ENCODE results near the gene MAPK8IP3.
A peak's percentile ranks its signal among the peaks of the same experiment; 100 is the strongest.
"Not testable (repeated sequence)": the region's sequence is repeated elsewhere in the genome, so short reads cannot be mapped to it uniquely, and the experiment has no call there.

The MAPK8IP3 gene

DNA sequence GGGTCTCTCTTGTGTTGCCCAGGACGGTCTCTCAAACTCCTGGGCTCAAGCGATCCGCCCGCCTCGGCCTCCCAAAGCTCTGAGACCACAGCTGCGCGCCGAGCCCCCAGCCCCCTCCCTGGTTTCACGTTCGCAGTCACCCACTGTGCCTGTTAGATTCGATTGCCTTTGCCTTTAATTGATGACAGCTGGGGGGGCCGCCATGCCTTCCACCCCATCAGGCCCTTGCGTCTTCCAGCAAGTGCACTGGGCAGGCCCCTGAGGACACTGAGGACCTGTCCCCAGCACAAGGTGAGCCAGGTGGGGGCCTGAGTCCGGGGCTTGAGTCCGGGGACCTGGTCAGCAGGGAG is 84.2 kb downstream of the MAPK8IP3 start:
- DNase-seq: no peak

DNA sequence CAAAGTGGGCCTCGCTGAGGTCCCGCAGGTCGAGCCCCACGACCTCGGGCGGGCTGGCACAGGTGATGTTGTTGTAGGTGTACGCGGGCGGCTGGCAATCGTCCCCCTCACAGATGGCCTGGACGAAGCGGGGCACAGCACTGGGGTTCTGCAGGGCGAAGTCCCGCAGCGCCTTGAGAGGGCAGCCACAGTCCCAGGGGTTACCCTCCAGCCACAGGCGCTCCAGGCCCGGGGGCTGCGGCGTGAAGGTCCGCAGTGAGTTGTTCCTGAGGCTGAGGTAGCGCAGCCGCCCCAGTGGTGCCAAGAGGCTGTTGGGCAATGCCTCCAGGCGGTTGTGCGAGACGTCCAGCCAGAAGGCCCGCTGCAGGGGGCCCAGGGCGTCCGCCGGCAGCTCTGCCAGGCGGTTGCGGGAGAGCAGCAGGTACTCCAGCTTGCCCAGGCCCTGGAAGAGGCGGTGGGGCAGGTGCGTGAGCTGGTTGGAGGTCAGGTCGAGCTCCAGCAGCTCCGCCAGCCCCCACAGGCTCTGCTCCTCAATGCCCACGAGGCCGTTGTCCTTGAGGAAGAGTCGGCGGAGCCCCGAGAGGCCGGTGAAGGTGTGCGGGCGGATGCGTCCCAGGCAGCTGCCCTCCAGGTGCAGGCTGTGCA is 84.7 kb downstream of the MAPK8IP3 start:
- DNase-seq: no peak

DNA sequence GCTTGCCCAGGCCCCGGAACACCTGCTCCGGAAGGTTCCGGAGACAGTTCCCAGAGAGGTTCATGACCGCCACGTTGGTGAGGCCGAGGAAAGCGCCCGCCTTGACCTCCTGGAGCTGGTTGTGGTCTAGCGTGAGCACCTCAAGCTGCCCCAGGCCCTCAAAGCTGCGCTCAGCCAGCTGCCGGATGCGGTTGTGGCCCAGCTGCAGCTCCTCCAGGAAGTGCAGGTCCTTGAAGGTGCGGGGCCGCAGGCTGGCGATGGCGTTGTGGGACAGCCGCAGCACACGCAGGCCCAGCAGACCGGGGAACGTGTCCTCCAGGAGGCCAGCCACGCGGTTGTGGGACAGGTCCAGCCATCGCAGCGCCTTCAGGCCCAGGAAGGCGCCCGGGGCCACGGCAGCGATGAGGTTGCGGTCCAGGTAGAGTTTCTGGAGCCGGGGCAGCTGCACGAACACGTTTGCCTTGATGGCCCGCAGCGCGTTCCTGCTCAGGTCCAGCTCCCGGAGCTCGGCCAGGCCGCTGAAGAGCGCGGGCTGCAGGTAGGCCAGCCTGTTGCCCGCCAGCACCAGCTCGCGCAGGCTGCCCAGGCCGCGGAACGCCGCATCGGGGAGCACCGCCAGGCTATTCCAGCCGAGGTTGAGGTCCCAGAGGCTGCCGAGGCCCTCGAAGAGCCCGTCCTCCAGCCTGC is 85.4 kb downstream of the MAPK8IP3 start:
- DNase-seq: no peak

DNA sequence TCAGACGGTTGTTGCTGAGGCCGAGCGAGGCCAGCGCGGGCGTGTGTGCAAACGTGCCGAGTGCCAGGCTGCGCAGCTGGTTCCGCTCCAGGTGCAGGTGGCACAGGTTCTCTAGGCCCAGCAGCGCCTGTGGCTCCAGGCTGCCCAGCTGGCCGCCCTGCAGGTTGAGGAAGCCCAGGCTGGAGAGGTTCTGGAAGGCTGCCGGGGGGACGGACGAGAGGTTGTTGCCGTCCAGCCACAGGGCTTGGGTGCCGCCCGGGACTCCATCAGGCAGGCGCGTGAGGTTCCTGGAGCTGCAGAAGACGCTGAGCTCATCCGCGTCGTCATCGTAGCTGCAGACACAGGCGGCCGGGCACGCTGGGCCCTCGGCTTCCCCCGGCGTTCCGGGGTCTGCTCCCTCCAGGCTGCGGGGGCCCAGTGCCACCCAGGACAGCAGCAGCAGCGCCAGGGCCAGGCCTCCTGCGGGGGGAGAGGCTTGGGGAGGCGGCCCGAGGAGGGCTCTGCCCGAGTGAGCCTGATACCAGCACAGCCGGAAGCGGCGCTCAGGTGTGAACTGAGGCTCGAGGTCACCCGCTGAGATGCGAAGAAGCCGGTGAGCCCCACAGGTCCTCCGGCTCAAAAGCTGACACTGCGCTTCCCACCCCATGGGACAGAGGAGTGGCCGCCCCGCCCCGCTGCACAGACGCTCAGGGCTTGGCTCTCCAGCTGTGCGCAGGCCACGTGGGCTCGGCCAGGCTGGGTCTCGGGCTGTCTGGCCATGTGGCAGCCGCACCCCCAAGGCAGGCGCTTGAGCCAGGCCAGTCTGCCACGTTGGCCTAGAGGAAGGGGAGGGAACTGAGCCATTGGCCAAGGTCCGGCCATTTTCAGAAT is 86.2 kb downstream of the MAPK8IP3 start:
- no peak for DNase-seq

DNA sequence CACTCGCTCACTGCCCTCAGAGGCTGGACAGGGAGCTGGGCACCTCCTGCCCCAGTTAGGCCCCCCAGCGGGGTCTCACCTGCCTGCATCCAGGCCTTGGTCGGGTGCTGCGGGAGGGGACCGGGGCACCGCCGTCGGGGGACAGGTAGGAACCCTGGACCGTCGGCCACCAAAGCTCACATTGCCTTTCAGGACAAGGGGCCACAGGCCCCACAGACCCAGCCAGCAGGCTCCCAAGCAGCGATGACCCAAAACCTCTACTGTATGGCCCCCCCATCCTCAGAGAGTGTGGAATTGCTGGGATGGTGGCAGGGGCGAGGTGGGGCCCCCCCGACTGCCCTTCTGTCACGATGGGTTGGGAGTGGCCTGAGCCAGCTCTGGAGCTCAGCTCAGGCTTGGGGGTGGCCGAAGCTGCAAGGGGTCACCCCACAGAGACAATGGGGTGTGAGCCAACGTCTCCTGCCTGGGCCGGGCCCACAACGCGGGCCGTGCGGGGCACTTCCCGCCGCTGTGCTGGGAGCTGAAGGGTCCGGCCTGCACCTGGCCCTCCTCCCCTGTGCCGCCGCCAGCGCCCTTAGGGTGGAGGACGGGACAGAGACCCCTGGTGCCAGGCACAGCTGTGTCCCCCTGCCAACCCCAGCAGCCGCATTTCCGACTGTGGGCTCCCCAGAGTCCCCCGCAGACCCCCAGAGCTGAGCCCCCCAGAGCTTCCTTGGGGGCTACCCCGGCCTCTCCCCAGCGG is 87.0 kb downstream of the MAPK8IP3 start:
- DNase-seq: no peak

DNA sequence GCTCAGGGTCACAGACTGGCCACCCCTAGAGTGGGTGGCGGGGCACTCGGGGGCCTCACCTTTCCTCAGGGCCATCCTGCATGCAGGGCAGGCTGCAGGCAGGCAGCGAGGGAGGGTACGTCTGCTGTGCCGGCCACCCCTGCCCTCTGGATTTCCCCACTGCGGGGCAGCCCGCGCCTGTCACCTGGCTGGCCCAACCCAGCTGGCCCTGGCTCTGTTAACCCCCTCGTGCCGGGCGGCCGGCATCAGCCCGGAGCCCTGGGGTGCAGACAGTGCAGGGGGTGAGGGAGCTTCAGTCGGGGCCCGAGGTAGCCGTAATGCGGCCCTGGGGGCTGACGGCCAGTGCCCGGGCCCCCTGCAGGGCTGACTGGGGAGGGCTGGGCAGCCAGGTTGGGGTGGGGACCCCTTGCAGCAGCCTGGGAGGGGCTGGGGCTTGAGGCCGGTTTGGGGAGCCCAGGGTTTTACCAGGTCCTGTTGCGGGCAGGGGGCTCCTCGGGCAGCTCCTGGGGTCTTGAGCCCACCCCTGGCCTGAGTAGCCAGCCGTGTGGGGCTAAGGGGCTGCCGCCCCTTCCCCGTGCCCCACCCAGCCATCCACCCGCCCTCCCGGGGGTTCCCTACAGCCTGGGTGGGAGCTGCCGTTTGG is 87.7 kb downstream of the MAPK8IP3 start, which contains the start of gene IGFALS:
IGFALS (minus strand) TSS at position 128 of the 643 bp plus-strand sequence; CDS start at position 75, 53 bp downstream.
- no peak for DNase-seq

DNA sequence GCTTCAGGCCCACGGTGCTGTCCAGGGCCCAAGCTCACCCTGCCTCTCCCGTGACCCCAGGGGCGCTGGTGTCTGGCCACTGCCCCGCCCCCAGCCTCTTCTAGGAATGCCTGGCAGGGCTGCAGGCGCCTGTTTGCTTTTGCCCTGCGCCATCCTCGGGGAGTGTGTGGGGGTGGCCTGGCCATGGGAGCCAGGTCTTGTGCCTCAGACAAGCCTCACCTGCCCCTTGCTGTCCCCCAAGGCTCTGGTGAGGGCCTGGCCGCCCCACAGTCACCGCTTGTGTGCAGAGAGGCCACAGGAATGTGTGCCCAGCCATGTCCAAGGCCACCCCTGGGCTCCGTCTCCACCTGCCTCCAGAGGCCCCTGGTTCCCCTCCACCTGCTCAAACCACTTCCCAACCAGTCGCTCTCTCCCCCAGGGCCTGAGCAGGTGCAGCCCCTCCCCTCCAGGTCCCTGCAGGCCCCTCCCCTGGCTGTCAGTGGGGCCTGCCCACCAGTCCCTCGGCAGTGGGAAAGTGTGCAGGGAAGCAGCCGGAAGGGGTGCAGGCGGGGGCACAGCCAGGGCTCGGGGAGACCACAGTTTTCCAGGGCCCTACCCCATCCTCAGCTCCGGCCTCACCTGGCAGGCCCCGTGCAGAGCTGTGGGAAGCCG is 88.4 kb downstream of the MAPK8IP3 start:
- DNase-seq: no peak

DNA sequence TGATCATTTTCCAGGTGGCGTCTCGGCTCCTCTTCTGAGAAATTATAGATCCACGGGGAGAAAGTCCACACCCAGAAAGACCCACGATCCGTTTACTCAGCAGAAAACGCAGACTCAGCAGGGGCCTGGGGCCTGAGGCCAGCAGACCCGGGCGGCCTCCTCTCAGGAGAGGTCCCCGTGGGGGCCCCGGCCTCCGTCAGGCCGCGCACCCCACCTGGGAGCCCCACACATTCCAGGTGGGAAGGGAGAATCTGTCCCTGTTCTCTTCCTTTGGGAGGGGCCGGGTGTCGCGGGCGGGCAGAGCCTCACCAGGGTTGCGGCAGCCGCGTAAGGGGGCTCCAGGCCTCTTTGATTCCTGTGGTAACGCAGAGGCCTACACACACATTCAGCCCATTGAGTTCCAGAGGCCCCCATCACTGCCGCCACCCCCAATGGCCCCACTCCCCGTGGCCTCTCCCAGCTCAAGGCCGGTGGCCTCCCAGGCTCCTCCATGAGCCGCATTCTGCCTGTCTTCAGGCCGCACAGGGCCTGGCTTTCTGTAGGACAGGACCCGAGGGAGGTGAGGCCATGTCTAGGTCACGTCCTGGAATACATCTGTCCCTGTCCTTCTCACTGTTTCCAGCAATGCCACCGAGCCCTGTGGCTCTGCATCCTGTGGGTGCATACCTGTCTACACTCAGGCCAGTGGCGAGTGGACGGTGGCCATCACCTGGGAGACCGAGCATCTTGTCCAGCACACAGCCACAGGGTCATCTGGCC is 89.1 kb downstream of the MAPK8IP3 start:
- no peak for DNase-seq

DNA sequence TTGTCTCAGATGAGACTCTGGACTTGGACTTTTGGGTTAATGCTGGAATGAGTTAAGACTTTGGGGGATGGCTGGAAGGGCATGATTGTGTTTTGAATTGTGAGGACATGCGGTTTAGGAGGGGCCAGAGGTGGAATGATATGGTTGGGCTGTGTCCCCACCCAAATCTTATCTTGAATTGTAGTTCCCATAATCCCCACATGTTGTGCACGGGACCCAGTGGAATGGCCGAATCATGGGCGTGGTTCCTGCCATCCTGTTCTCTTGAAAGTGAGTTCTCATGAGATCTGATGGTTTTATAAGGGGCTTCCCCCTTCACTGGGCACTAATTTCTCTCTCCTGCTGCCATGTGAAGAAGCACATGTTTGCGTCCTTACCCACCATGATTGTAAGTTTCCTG is 93.3 kb downstream of the MAPK8IP3 start:
- DNase-seq: not testable (repeated sequence)

DNA sequence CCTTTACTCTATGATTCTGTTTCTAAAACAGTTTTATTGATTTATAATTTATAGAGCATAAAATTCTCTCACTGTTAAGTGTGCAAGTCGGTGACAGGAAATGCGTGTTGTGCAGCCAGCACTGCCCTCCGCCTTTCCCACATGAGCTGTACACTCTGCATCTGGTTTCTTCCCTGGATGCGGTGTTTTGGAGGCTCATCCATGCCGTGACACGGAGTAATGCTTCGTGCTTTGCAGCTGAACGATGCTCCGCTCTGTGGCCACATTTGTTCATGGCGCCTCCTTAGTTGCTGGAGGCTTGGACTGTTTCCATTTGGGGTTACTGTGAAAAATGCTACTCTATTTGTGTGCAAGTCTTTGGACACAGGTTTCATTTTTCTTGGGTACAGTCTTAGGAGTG is 94.7 kb downstream of the MAPK8IP3 start:
- DNase-seq: no peak

DNA sequence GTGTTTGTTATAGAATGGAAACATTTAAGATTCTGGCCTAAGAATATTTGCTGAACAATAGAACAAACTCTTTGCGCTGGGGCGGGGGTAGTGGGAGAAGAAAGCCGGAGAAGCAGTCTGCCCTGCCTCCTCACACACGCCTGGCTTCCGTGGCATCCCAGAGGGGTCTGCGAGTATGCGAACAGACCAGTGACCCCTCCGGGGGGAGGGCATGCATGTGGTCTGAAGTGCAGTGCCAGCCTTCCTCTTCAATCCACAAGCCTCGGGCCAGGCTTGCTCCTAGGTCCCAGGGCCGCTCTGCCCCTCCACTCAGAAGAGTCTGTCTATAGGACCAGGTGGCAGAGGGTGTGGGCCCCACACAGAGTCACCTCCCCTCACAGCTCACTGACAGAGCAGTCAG is 101.6 kb downstream of the MAPK8IP3 start:
- no peak for DNase-seq

DNA sequence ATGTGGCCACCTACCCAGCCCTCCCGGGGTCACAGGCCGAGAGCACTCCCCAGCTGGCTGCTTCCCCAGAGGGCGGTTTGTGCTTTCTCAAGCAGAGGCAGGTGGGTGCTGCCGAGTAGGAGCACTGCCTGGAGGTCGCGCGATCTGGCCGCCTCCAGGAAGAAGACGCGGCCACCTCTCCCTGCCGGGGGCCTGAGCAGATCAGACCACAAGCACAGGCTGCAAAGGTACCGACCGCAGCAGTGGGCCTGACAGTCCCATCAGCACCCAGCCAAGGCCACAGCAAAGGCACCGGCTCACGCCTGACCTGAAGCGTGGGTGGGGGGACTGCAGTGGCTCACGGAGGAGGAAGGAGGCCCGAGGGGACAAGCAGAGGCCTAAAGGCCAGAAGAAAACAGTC is 102.7 kb downstream of the MAPK8IP3 start:
- DNase-seq: no peak

DNA sequence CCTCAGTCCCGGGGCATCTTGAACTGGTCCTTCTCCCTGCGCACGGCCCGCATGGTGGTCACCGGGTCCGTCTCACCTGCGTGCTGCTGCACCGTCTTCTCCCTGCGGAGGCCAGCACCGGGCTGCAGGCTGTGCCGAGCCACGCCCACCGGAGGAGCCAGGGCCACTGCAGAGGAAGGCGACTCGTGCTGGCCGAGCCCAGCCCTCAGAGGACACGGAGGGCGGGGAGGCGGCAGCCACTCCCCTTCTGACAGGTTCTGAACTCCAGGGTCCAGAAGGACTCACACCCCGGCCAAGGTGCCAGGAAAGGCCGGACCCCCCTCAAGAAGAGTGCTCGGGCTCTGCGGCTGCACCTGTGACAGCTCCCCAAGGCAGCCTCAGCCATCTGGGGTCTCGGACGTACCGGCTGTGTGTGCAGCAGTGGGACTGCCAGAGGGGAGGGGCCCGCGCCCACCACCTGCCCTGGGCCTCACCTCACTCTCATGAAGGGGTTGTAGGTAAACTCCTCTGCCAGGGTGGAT is 103.3 kb downstream of the MAPK8IP3 start:
- no peak for DNase-seq

DNA sequence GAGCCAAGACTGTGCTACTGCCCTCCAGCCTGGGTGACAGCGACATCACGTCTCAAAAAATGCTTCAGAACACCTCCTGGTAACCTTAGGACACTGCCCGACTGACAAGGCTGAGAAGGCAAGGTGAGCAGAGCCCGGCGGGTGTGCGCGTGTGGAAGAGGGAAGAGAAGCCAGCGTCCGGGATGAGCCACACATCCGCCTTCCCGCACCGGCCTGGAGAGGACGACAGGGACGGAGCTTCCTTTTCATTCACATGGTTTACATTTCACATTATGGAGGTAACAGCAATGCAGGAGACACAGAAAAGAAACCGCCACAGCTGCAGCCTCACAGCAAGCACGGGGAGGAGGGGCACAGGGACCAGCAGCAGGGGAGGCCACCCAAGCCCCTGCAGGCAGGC is 104.1 kb downstream of the MAPK8IP3 start:
- no peak for DNase-seq

DNA sequence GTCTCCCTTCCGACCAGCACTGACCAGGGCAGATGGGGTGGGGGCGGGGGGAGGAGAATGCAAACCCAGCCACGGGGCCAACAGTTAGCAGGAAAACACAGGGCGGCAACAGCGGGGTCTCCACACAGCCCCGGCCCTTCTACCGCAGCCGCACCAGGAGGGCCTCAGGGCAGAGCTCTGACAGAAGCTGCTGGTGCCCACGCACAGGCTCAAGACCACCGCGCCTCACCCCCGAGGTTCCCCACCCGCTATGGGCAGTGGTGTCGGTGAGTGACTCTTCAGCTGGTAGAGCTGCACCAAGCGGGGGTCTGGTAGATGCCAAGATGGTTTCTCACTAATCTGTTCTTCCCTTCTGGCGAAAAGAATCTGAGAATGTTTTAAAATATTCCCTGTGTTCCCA is 104.5 kb downstream of the MAPK8IP3 start:
- no peak for DNase-seq

DNA sequence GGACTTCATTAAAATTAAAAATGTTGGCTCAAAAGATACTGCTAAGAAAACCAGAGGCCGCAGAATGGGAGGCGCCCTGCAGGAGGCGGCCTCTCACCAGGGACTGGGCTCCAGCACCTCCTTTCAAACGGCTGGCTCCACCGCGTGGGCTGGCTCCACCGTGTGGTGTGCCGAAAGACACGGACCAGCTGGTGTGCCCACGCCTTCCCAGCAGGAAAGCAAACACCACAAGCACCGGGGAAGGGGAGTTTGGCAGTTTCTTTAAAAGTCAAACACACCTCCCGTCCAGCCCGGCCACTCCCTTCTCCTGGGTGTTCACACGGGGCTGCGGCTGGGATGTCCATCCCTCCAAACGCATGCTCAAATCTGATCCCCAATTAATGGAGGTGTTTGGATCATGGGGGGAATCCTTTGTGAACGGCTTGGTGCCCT is 106.8 kb downstream of the MAPK8IP3 start:
- peak; percentile 81 for DNase-seq

DNA sequence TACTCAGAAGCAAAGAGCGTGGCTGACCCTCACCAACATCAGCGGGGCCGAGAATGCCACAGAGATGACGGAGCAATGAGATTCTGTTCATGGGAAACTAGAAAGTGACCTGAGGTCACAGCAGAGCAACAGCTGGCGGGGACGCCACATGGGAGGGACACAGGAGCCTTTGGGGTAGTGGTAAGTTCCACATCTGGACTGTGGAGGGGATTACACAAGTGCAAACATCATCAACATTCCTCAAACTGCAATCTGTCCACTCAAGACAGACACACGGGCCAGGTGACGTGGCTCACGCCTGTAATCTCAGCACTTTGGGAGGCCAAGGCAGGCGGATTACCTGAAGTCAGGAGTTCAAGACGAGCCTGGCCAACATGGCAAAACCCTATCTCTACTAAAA is 109.5 kb downstream of the MAPK8IP3 start:
- DNase-seq: no peak

DNA sequence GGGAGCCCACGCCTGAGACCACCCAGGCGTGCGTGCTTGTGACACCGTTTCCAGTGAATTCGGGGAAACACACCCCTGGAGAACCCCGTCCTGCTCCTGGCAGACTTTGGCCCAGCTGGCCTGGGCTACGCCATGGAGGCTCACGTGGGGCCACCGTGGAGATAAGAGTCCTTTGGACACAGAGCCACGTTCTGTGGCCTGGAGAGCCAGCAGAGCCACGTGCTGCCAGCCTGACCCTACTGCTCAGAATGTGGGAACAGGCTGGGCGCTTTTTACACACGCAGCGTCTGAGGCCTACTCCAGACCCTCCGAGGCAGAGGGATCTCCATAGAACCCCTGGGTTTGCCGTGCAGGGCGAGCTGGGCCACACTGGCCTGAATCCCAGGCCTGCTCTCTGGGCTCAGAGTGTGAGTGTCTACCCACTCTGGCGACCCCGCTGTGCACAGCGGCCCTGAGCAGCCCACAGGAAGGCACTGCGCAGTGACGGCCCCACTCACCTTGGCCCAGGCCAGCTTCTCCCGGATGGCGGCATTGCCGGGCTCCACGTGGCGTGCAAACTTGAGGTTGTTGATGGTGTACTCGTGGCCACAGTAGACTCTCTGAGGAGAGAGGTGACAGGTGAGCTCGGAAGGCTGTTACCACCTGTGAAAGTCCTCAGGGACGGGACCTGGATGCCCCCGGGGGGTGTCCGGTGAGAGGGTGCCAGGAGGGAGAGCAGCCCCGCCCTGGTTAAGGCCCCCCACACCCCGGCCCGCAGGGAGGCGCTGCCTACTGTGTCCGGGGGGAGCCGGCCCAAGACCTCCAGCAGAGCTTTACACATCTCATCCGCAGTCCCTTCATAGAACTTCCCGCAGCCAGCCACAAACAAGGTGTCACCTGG is 110.6 kb downstream of the MAPK8IP3 start:
- no peak for DNase-seq

DNA sequence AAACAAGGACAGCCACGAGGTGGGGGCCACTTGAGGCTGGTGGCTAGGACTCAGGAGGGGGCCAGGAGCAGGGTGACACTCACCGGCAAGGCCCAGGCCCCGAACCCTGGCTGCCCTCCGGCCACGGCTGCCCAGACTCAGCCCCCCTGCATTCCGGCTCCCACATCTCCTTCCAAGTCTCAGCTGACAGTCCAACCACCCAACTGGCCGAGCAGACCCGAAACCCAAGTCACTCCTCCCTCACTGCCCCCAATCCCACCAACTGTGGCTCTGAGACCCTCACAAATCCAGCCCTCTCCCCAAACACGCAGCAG is 111.2 kb downstream of the MAPK8IP3 start:
- no peak for DNase-seq

DNA sequence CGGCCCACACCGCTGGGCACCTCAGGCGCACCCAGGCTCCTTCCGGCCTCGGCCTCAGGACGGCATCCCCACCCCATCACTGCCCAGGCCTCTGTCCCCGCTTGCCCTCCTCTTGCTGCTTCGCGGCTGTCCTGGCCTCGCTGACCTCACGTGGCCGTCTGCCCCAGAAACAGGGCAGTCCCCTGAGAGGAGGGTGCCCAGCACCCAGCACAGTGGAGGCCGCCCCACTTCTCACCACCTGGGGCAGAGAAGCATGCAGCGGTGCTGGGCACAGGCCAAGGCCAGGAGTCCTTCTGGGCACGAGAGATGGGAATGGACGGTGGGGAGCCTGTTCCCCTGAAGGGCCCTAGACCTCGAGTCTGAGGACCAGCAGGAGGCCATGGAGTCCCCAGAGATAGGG is 111.7 kb downstream of the MAPK8IP3 start:
- no peak for DNase-seq
